ENCODE results near the gene KIAA1614. TPM values are rescaled to one million over a fixed set of nuclear protein-coding genes. Genes with fewer than 3 reads are reported as not detected.

Gene KIAA1614
- total RNA-seq, 6 experiments from 2014 or later, result 2.9 to 4.7 (median 3.9) TPM

DNA sequence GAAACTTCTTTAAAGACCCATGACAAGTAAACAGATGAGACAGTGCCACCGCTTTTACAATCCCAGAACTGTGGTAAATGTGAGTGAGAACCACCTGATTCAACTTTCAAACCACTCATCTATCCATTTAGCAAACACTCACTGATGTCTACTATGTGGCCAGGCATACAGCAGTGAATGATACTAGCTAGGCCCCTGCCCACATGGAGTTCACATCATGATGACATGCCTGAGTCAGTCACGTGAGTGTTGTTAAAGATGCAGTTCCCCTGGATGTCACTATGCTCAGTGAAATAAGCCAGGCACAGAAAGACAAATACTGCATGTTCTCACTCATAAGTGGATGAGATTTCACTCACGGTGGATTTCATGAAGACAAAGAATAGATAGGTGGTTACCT is 81.6 kb downstream of the KIAA1614 start:
- peaks cover 29% of the 10 kb centered on the region for H3K4me1 Mint-ChIP-seq (ENCODE audit: low read depth)
- H3K4me3 Mint-ChIP-seq, result no peak overlapping the region
- TF ChIP-seq CTCF (IDR thresholded peaks at IDR 0.05), result no peak
- H3K9me3 Mint-ChIP-seq, result no peaks in the 10 kb centered on the region
- H3K27ac Mint-ChIP-seq, result peak overlapping the region; percentile 38; the same call in 1 of the 2 replicates
- H3K27me3 Mint-ChIP-seq (ENCODE audit: insufficient read depth), result no peaks in the 10 kb centered on the region
- DNase-seq, result no peak
- peaks cover 30% of the 10 kb centered on the region for H3K36me3 Mint-ChIP-seq (ENCODE audit: low read depth)

DNA sequence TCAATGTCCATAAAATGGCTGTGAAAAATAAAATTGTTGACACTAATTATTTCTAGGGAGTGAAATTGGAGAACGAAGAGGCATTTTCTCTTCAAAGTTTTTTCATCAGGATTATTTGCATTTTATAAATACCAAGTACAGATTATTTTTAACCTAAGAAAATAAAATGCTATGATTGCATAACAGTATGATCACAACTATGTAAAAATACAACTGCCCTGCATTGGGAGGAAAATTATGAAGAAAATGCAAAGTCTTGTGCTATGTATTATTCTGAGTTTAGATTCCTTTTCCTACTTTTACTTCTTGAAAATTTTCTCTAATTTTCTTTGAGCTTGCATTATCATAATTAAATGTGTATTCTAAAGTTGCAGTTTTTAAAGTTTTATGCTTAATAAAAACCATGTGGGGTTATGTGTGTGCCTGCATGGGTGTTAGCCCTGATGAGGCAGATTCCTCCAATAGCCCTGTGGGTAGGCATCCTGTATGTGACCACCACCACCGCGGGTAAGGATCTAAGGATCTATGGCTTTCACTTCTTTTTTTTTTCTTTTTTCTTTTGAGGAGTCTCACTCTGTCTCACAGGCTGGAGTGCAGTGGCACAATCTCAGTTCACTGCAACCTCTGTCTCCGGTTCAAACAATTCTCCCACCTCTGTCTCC is 85.3 kb downstream of the KIAA1614 start:
- H3K9me3 Mint-ChIP-seq, result no peaks in the 10 kb centered on the region
- DNase-seq, result no peak
- H3K27me3 Mint-ChIP-seq (ENCODE audit: insufficient read depth), result no peaks in the 10 kb centered on the region
- H3K4me1 Mint-ChIP-seq (ENCODE audit: low read depth), result peaks cover 38% of the 10 kb centered on the region
- TF ChIP-seq CTCF (IDR thresholded peaks at IDR 0.05), result no peak
- H3K36me3 Mint-ChIP-seq (ENCODE audit: low read depth), result peaks cover 41% of the 10 kb centered on the region
- no peak overlapping the region for H3K4me3 Mint-ChIP-seq
- H3K27ac Mint-ChIP-seq, result peak overlapping the region; percentile 48

Other genes with a start within 250 kb of the KIAA1614 start
- gene STX6, start 110.0 kb downstream of the KIAA1614 start, total RNA-seq (2021; fragmentation: NEBNext Ultra II Directional; extraction: Animal tissue kit (Norgen Biotek cat#: 25700)), result 10 to 100 TPM; 24.2 to 28.5 (median 25.3) TPM
- gene MR1, start 121.1 kb downstream of the KIAA1614 start, total RNA-seq (2021; fragmentation: NEBNext Ultra II Directional; extraction: Animal tissue kit (Norgen Biotek cat#: 25700)), result 10 to 100 TPM; 27.2 to 39.2 (median 32.2) TPM
- gene IER5, start 175.8 kb downstream of the KIAA1614 start, total RNA-seq (2021; fragmentation: NEBNext Ultra II Directional; extraction: Animal tissue kit (Norgen Biotek cat#: 25700)), result 10 to 100 TPM; 35.7 to 49.1 (median 43.4) TPM